GM12891 (cell line): Measurements from ENCODE around the gene PRDX4.

ENCODE experiments used
- POLR2A ChIP-seq: IDR thresholded peaks from 2 replicates; pipeline ENCODE4 v1.6.1; 2011; ENCODE audit warnings: low read depth, low read length, control low read depth
- POLR2AphosphoS5 ChIP-seq: IDR thresholded peaks from 2 replicates; pipeline ENCODE4 v1.6.1; 2011; ENCODE audit warnings: low read depth, low read length, control low read depth
- POU2F2 ChIP-seq: IDR thresholded peaks from 2 replicates; pipeline ENCODE4 v1.6.1; 2011; ENCODE audit warnings: low read depth, mild to moderate bottlenecking, control low read depth, low read length, moderate library complexity
- SPI1 ChIP-seq: IDR thresholded peaks from 2 replicates; pipeline ENCODE4 v1.6.1; 2011; ENCODE audit warnings: low read depth, low read length, control low read depth
- TAF1 ChIP-seq: IDR thresholded peaks from 2 replicates; pipeline ENCODE4 v1.6.1; 2011; ENCODE audit warnings: low read depth, low read length, control low read depth

DNA sequence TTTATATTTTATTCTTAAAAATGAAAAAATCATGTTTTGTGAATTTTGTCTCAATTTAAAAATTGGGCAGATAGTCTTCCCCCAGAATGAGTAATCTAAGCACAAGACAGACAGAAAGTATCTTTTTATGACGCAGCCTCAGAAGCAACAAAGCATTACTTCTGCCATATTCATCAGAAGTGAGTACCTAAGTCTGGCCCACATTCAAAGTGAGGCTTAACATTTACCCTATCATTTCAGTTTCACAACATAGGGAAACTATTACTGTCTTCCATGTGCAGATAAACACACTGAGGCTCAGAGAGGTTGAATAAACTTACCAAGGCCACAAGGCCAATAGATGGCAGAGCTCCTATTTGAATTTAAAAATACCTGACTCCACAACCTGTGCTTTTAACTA, 4.4 kb upstream of the PRDX4 start:
- TF ChIP-seq SPI1 (no peak), POLR2A (no peak), POLR2AphosphoS5 (no peak), TAF1 (no peak), POU2F2 (no peak)
